HepG2 (cell line): Measurements from ENCODE around the gene PEX11G. TPM values are rescaled to one million over a fixed set of nuclear protein-coding genes. Genes with fewer than 3 reads are reported as not detected.

ENCODE experiments used
- ATAC-seq: fragments of 200-7000 bp; cut with Tn5 transposase; 3 replicates; pipeline ENCODE4 v1.9.1; 2020; ENCODE audit warnings: mild to moderate bottlenecking, moderate library complexity
- BruUV-seq: library from RNA; stranded (reverse); fragments of 400-500 nt; replicated peaks from 2 replicates; lab custom pipeline; 2021; lab: Mats Ljungman, UMichigan
- CTCF ChIA-PET: fragments of 300-600 bp; formaldehyde crosslinking; extraction: SDS; loops from one replicate; lab custom pipeline; 2021; ENCODE audit warnings: low total read pairs, inconsistent platforms, low intra/inter-chr PET ratio; lab: Yijun Ruan, JAX
- POLR2A ChIA-PET: fragments of 350-600 bp; sonication (Branson Sonifier 250); formaldehyde crosslinking; loops from one replicate; lab custom pipeline; 2020; ENCODE audit warnings: antibody characterized with exemption, inconsistent platforms; lab: Yijun Ruan, JAX
- DNase-seq: peaks from one replicate; pipeline ENCODE4 v3.0.0-alpha.2; 2015; ENCODE audit warnings: low spot score
- FAIRE-seq: peaks from 3 replicates; lab custom pipeline; 2011; peaks lifted over from hg19 to GRCh38; lab: Jason Lieb, UNC
- H2AFZ ChIP-seq: one replicate; pipeline ENCODE4 v1.6.1; 2011; ENCODE audit warnings: low read length, inconsistent platforms
- H3K27ac ChIP-seq: fragments of 300-600 bp; 3 replicates; pipeline ENCODE4 v1.8.0; 2011; ENCODE audit warnings: mixed run types, mild to moderate bottlenecking, mixed read lengths, low read length, inconsistent platforms; ENCODE audit not compliant: insufficient read depth; ENCODE audit errors: extremely low read length
- H3K27me3 ChIP-seq, 2 experiments: fragments of 200-600 bp in 1 of 2; 2 replicates in 1 of 2; 3 replicates in 1 of 2; pipeline versions ENCODE4 v1.6.0 to v1.8.0; 2011; ENCODE audit warnings: low read length in 2 of 2, mild to moderate bottlenecking in 2 of 2, moderate library complexity in 2 of 2, inconsistent platforms in 1 of 2; ENCODE audit not compliant: insufficient read depth in 2 of 2, control insufficient read depth in 1 of 2
- H3K36me3 ChIP-seq, 2 experiments: fragments of 200-600 bp in 1 of 2; replicated peaks in 1 of 2; 2 replicates in 1 of 2; 3 replicates in 1 of 2; pipeline versions ENCODE4 v1.5.1 to v1.8.0; 2011; ENCODE audit warnings: low read length in 2 of 2, inconsistent platforms in 1 of 2; ENCODE audit not compliant: insufficient read depth in 2 of 2, control insufficient read depth in 1 of 2
- H3K4me1 ChIP-seq: 2 replicates; pipeline ENCODE4 v1.5.1; 2012; ENCODE audit warnings: low read length, inconsistent platforms; ENCODE audit not compliant: insufficient read depth
- H3K4me2 ChIP-seq: 2 replicates; pipeline ENCODE4 v1.6.0; 2011; ENCODE audit warnings: low read depth, low read length, inconsistent platforms
- H3K4me3 ChIP-seq, 3 experiments: fragments of 200-600 bp in 1 of 3; sonication (generic), shearing (Covaris generic) in 1 of 3; replicated peaks in 1 of 3; 2 replicates each; pipeline ENCODE4 v1.5.1; 2011 to 2016; ENCODE audit warnings: low read length in 3 of 3, inconsistent platforms in 2 of 3, low read depth in 2 of 3, mild to moderate bottlenecking in 2 of 3, control low read depth in 1 of 3, mixed read lengths in 1 of 3; ENCODE audit not compliant: insufficient read depth in 1 of 3
- H3K79me2 ChIP-seq: one replicate; pipeline ENCODE4 v1.6.1; 2011; ENCODE audit warnings: low read length, inconsistent platforms; ENCODE audit not compliant: insufficient read depth
- H3K9ac ChIP-seq: 2 replicates; pipeline ENCODE4 v1.6.0; 2011; ENCODE audit warnings: mild to moderate bottlenecking, low read depth, low read length, inconsistent platforms; ENCODE audit not compliant: insufficient read depth
- H3K9me3 ChIP-seq: 2 replicates; pipeline ENCODE4 v1.5.1; 2012; ENCODE audit warnings: mild to moderate bottlenecking, low read length
- H4K20me1 ChIP-seq: 2 replicates; pipeline ENCODE4 v1.6.0; 2011; ENCODE audit warnings: inconsistent platforms, mild to moderate bottlenecking, low read length, moderate library complexity; ENCODE audit not compliant: insufficient read depth
- ATAD3A ChIP-seq: sonication (generic); formaldehyde crosslinking; IDR thresholded peaks from 2 replicates; pipeline ENCODE4 v1.4.0; 2020; ENCODE audit warnings: missing genetic modification reagents
- ATF7 ChIP-seq, 2 experiments: fragments of 450-650 bp in 1 of 2; sonication (generic) in 1 of 2; formaldehyde crosslinking in 1 of 2; IDR thresholded peaks; 2 replicates each; pipeline versions ENCODE4 v1.4.0 to v1.6.1; 2016 to 2020; ENCODE audit warnings: antibody characterized with exemption in 1 of 2, mild to moderate bottlenecking in 1 of 2, missing genetic modification reagents in 1 of 2
- FOXK2 ChIP-seq: fragments of 450-650 bp; IDR thresholded peaks from 2 replicates; pipeline ENCODE4 v1.6.1; 2016
- HHEX ChIP-seq: IDR thresholded peaks from 2 replicates; pipeline ENCODE4 v1.6.1; 2016; ENCODE audit warnings: control low read depth
- MAFK ChIP-seq, 2 experiments: IDR thresholded peaks in 1 of 2; conservative IDR thresholded peaks in 1 of 2; 2 replicates each; pipeline ENCODE4 v1.6.1; 2011; ENCODE audit warnings: improper control_type of control experiment in 2 of 2, low read length in 2 of 2
- NFIC ChIP-seq: IDR thresholded peaks from 2 replicates; pipeline ENCODE4 v1.6.1; 2012; ENCODE audit warnings: mild to moderate bottlenecking, low read length, inconsistent platforms
- NPAS2 ChIP-seq: sonication (generic); formaldehyde crosslinking; IDR thresholded peaks from 2 replicates; pipeline ENCODE4 v1.8.0; 2022; ENCODE audit warnings: mild to moderate bottlenecking, missing genetic modification reagents, borderline replicate concordance
- SMARCE1 ChIP-seq: fragments of 450-650 bp; IDR thresholded peaks from 2 replicates; pipeline ENCODE4 v1.6.1; 2017; ENCODE audit warnings: borderline replicate concordance
- ZFP90 ChIP-seq: sonication (generic); formaldehyde crosslinking; IDR thresholded peaks from 2 replicates; pipeline ENCODE4 v1.8.0; 2022; ENCODE audit warnings: missing genetic modification reagents, mild to moderate bottlenecking, inconsistent platforms, borderline replicate concordance
- ZNF343 ChIP-seq: sonication (generic); formaldehyde crosslinking; IDR thresholded peaks from 2 replicates; pipeline ENCODE4 v1.4.0; 2020; ENCODE audit warnings: mild to moderate bottlenecking, missing genetic modification reagents
- ZNF432 ChIP-seq: sonication (generic); formaldehyde crosslinking; IDR thresholded peaks from 2 replicates; pipeline ENCODE4 v1.5.0; 2020; ENCODE audit warnings: missing genetic modification reagents, mild to moderate bottlenecking, borderline replicate concordance
- ZNF44 ChIP-seq: sonication (generic); formaldehyde crosslinking; IDR thresholded peaks from 2 replicates; pipeline ENCODE4 v1.5.1; 2020; ENCODE audit warnings: mild to moderate bottlenecking, missing genetic modification reagents
- ZNF589 ChIP-seq: sonication (generic); formaldehyde crosslinking; conservative IDR thresholded peaks from 2 replicates; pipeline ENCODE4 v1.8.0; 2022; ENCODE audit warnings: mild to moderate bottlenecking, moderate library complexity, missing genetic modification reagents
- WGBS: methylation state at CpG from one replicate; pipeline ENCODE4 v1.1.6; 2017; ENCODE audit warnings: low lambda C conversion rate; 5-methylcytosine and 5-hydroxymethylcytosine counted together
- in situ Hi-C: cut with HindIII; loops from 2 replicates; pipeline ENCODE4 v1.10.0; 2017; ENCODE audit warnings: low pct_unique_long_range_greater_than_20kb; ENCODE audit not compliant: extremely low pct_ligation_motif_present
- intact Hi-C: fragments of 100-400 bp; cut with micrococcal nuclease; formaldehyde crosslinking; loops from one replicate; pipeline ENCODE4 v1.10.0; 2022; ENCODE audit not compliant: unreplicated experiment
- polyA plus RNA-seq, 8 experiments: library from polyadenylated mRNA; depleted of rRNA in 3 of 8; stranded (reverse) in 7 of 8; unstranded in 1 of 8; fragments of >200 nt; fragmentation: Illumina TruSeq in 4 of 8; extraction: Trizol in 4 of 8; gene quantifications; 2 replicates each; pipeline versions ENCODE4 v1.2.1 to v1.2.3, GENCODE V29; 2011 to 2016; ENCODE audit warnings: low read depth in 4 of 8, missing spikeins in 1 of 8, mixed read lengths in 1 of 8; ENCODE audit not compliant: insufficient read depth in 1 of 8
- total RNA-seq, 5 experiments: library from RNA; depleted of rRNA; stranded (reverse); fragments of >200 nt; fragmentation: Illumina TruSeq; extraction: Trizol; gene quantifications; 2 replicates each; pipeline ENCODE4 v1.2.3, GENCODE V29; 2016; ENCODE audit warnings: low read depth in 1 of 5
- TF ChIP-seq, protein P1 (sequence below): IDR thresholded peaks from 2 replicates; pipeline ENCODE4 v1.4.0; 2020; ENCODE audit warnings: mild to moderate bottlenecking, missing genetic modification reagents

The PEX11G gene
- total and polyA plus RNA-seq, 2 of the 13 experiments (the other 11 are each of a cell fraction or from before 2014, with no cell fraction given), result not detected

GRCh38 chr19:7522923-7523667 is 34.3 kb upstream of the PEX11G start (continued):
- TF ChIP-seq NPAS2 (no peak), FOXK2 (no peak), NFIC (peak; percentile 3; the same call in 1 of the 2 replicates), ZNF589 (CRISPR knock-in tag) (no peak), ZFP90 (no peak), SMARCE1 (no peak), ZNF343 (no peak), ZNF432 (CRISPR knock-in tag) (no peak), ZNF44 (CRISPR knock-in tag) (no peak)

DNA sequence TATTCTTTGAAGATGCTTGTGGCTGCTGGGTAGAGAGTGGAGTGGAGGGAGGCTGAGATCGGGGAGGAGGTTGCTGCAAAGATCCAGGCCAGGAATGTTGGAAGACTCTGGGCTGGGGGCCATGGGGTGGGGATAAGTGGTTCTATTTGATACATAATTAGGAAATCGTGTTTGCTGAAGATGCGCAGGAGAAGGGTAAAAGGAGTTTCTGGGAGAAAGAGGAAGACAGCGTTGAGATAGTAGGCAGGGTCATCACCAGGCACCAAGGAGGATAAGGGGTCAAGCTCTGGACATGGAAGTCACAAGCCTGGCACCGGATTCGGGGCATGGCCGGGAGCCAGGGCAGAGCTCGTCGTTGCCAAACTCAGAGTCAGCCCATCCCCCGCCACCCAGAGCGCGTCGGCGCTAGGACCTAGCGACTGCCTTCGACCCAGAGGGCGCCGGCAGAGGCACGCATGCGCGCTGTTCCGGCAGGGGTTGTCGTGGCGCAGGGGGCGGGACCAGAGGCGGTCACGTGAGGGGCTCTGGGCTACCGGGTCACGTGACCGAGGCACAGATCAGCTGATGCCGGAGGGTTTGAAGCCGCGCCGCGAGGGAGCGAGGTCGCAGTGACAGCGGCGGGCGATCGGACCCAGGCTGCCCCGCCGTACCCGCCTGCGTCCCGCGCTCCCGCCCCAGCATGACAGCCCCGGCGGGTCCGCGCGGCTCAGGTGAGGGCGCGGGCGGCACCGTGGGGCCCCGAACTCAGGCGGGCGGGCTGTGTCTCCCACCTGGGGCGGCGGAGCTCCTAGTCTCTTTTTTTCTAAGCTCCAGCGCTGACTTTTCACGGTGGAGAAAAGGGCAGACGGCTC is 33.5 kb upstream of the PEX11G start, which contains the start of gene MCOLN1:
TSS of gene MCOLN1 (plus strand) at position 553 of the 851 bp plus-strand sequence. CDS start at position 680, 127 bp downstream.
- H4K20me1 ChIP-seq, result no peaks in the 10 kb centered on the region
- peak within 1 kb of the TSS; percentile 100 for H3K4me2 ChIP-seq
- no peaks in the 10 kb centered on the region for H3K9me3 ChIP-seq
- peak within 1 kb of the TSS; percentile 47 for H3K27ac ChIP-seq
- FAIRE-seq, result peak; percentile 71
- in situ Hi-C loops, result no loop called here
- H3K79me2 ChIP-seq, result no peaks in the 10 kb centered on the region
- peak; percentile 81 for ATAC-seq
- H3K36me3 ChIP-seq, result peaks cover 0 to 2% of the 10 kb centered on the region in 2 experiments; a peak in 2 of 5 replicates
- H3K4me1 ChIP-seq, result peaks cover 17% of the 10 kb centered on the region
- peak within 1 kb of the TSS; percentile 70 for H3K9ac ChIP-seq
- peak within 1 kb of the TSS; percentile 68 to 81 (median 75) for H3K4me3 ChIP-seq
- CTCF ChIA-PET, result no interaction called here
- H2AFZ ChIP-seq, result peak within 1 kb of the TSS; percentile 76
- intact Hi-C loops, result no loop called here
- H3K27me3 ChIP-seq, result no peaks in the 10 kb centered on the region
- POLR2A ChIA-PET, result interaction anchor here (0.7 to 2.0 kb wide), 6 partner anchors 12 to 453 kb away, joined by 3 to 13 read pairs (median 4); partner anchors contain the start of genes PNPLA6 and ZNF557
- 36% methylated on average over 5 of the region's 65 CpGs for WGBS
- peak; percentile 91 for DNase-seq
- no TSS peak for BruUV-seq
- no peak for TF ChIP-seq ATF7 (IDR thresholded peaks at IDR 0.05)
- no peak for TF ChIP-seq ATF7 (CRISPR knock-in tag; IDR thresholded peaks at IDR 0.05)
- TF ChIP-seq MAFK (conservative IDR thresholded peaks at IDR 0.05 in 1 of 2, IDR thresholded peaks at IDR 0.05 in 1 of 2; ENCODE audit: low read length in 2 of 2), result no peak
- no peak for TF ChIP-seq HHEX (CRISPR knock-in tag)
- TF ChIP-seq, protein P1, sequence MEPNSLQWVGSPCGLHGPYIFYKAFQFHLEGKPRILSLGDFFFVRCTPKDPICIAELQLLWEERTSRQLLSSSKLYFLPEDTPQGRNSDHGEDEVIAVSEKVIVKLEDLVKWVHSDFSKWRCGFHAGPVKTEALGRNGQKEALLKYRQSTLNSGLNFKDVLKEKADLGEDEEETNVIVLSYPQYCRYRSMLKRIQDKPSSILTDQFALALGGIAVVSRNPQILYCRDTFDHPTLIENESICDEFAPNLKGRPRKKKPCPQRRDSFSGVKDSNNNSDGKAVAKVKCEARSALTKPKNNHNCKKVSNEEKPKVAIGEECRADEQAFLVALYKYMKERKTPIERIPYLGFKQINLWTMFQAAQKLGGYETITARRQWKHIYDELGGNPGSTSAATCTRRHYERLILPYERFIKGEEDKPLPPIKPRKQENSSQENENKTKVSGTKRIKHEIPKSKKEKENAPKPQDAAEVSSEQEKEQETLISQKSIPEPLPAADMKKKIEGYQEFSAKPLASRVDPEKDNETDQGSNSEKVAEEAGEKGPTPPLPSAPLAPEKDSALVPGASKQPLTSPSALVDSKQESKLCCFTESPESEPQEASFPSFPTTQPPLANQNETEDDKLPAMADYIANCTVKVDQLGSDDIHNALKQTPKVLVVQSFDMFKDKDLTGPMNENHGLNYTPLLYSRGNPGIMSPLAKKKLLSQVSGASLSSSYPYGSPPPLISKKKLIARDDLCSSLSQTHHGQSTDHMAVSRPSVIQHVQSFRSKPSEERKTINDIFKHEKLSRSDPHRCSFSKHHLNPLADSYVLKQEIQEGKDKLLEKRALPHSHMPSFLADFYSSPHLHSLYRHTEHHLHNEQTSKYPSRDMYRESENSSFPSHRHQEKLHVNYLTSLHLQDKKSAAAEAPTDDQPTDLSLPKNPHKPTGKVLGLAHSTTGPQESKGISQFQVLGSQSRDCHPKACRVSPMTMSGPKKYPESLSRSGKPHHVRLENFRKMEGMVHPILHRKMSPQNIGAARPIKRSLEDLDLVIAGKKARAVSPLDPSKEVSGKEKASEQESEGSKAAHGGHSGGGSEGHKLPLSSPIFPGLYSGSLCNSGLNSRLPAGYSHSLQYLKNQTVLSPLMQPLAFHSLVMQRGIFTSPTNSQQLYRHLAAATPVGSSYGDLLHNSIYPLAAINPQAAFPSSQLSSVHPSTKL (CRISPR knock-in tag), result peak; percentile 62
- TF ChIP-seq ATAD3A (CRISPR knock-in tag), result 0 out of 2 replicates have a peak, but pooled peaks have one; percentile 40
